ENCODE data around the gene SLC2A4RG. TPM values are rescaled to one million over a fixed set of nuclear protein-coding genes. Genes with fewer than 3 reads are reported as not detected.

SLC2A4RG gene
- total RNA-seq, 1 experiment from 2014 or later, result 18.6 TPM

GRCh38 chr20:63703471-63703975 lies 36.1 kb upstream of the SLC2A4RG start:
- Histone ChIP-seq H3K4me1 (ENCODE audit: low read length) (peaks cover 17% of the 10 kb centered on the region), H3K9me2 (replicated peaks; ENCODE audit: insufficient read depth, low read length) (no peaks in the 10 kb centered on the region), H3K4me2 (ENCODE audit: low read depth, low read length, poor library complexity, severe bottlenecking) (no peak overlapping the region), H3K36me3 (ENCODE audit: insufficient read depth, low read length) (peaks cover 14% of the 10 kb centered on the region), H3K9ac (ENCODE audit: low read length) (no peak overlapping the region), H3K9me3 (ENCODE audit: low read length) (no peaks in the 10 kb centered on the region), H3K4me3 (ENCODE audit: low read length) (no peak overlapping the region), H2AFZ (ENCODE audit: low read length) (no peak overlapping the region), H4K20me1 (ENCODE audit: insufficient read depth, low read depth, low read length) (peaks cover 11% of the 10 kb centered on the region; the same call in 1 of the 2 replicates), H3K27ac (ENCODE audit: low read length) (no peak overlapping the region), H3K79me2 (ENCODE audit: low read length) (peaks cover 27% of the 10 kb centered on the region), H3K27me3 (ENCODE audit: low read length) (no peaks in the 10 kb centered on the region)
- DNase-seq, result no peak

- Histone ChIP-seq H3K4me1 (ENCODE audit: low read length) (peaks cover 24% of the 10 kb centered on the region), H3K9me2 (replicated peaks; ENCODE audit: insufficient read depth, low read length) (no peaks in the 10 kb centered on the region), H3K4me3 (ENCODE audit: low read length) (no peak overlapping the region), H3K36me3 (ENCODE audit: insufficient read depth, low read length) (peaks cover 14% of the 10 kb centered on the region), H3K27ac (ENCODE audit: low read length) (no peak overlapping the region), H3K27me3 (ENCODE audit: low read length) (no peaks in the 10 kb centered on the region), H4K20me1 (ENCODE audit: insufficient read depth, low read depth, low read length) (peaks cover 13% of the 10 kb centered on the region; the same call in 1 of the 2 replicates), H3K9me3 (ENCODE audit: low read length) (no peaks in the 10 kb centered on the region), H3K79me2 (ENCODE audit: low read length) (peaks cover 34% of the 10 kb centered on the region), H3K9ac (ENCODE audit: low read length) (no peak overlapping the region), H2AFZ (ENCODE audit: low read length) (no peak overlapping the region), H3K4me2 (ENCODE audit: low read depth, low read length, poor library complexity, severe bottlenecking) (no peak overlapping the region)
- DNase-seq, result no peak
Observed at GRCh38 chr20:63703976-63704748, 35.4 kb upstream of the SLC2A4RG start.

DNA sequence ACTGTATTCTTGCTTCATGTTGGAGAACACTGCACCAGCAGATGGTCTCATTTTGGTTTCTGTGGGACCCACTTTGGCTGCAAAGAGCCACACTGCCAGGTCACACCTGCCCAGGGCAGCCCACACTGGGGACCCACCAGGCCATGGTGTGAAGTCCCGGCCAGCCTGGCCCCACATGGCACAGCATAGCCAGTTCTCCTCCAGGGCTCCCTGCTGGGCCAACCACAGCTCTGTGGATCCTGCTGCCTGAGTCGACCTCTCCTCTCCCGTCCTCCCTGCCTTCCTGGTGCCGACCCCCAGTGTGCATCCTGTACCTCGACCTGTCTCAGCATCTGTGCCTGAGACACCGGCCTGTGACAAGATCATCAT lies 34.8 kb upstream of the SLC2A4RG start:
- H3K27ac ChIP-seq (ENCODE audit: low read length), result no peak overlapping the region
- DNase-seq, result no peak
- peaks cover 14% of the 10 kb centered on the region for H3K36me3 ChIP-seq (ENCODE audit: insufficient read depth, low read length)
- peaks cover 38% of the 10 kb centered on the region for H3K79me2 ChIP-seq (ENCODE audit: low read length)
- no peak overlapping the region for H3K4me2 ChIP-seq (ENCODE audit: low read depth, low read length, poor library complexity, severe bottlenecking)
- H3K9ac ChIP-seq (ENCODE audit: low read length), result no peak overlapping the region
- no peak overlapping the region for H3K4me3 ChIP-seq (ENCODE audit: low read length)
- H4K20me1 ChIP-seq (ENCODE audit: insufficient read depth, low read depth, low read length), result peaks cover 13% of the 10 kb centered on the region; the same call in 1 of the 2 replicates
- no peaks in the 10 kb centered on the region for H3K9me3 ChIP-seq (ENCODE audit: low read length)
- H3K4me1 ChIP-seq (ENCODE audit: low read length), result peaks cover 25% of the 10 kb centered on the region
- no peak overlapping the region for H2AFZ ChIP-seq (ENCODE audit: low read length)
- H3K9me2 ChIP-seq (replicated peaks; ENCODE audit: insufficient read depth, low read length), result no peaks in the 10 kb centered on the region
- no peaks in the 10 kb centered on the region for H3K27me3 ChIP-seq (ENCODE audit: low read length)

DNA sequence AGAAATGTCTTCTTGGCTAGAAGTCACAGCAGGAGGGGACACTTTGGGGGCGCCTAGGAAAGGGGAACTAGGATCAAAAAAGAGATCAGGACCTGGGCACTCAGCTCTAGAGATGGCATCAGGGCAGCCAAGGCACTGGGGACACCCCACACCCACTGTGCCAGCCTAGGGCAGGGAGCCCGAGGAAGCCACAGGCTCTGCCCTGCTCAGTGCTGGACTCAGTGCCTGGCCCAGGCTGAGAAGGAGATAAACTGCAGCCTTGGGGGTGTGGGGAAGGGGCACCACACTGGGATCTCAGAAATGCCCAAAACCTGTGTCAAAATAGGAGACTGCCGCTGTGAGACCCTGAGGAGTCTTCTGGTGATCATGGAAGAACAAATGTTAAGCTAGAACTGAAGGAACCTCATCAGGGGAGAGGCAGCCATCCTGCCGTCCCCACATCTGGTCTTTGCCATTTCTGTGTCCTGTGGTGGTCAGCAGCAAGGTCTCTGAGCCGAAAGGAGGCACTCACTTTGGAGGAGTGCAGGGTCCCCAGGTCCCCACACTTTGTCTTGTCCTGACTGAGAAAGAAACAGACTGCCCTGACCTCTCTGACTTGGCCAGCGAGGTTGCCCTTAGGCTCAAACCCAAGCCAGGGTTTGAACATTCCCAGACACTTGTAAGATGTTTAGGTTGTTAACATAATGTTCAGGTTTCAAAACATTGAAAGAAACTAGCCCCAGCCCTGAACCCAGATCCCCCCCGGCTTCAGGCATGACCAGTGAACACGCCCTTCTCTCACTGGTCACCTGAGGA lies 34.1 kb upstream of the SLC2A4RG start:
- H4K20me1 ChIP-seq (ENCODE audit: insufficient read depth, low read depth, low read length), result peaks cover 13% of the 10 kb centered on the region; the same call in 1 of the 2 replicates
- H3K9me2 ChIP-seq (replicated peaks; ENCODE audit: insufficient read depth, low read length), result no peaks in the 10 kb centered on the region
- no peak overlapping the region for H3K4me2 ChIP-seq (ENCODE audit: low read depth, low read length, poor library complexity, severe bottlenecking)
- peak overlapping the region; percentile 97; the same call in 1 of the 2 replicates for H3K4me3 ChIP-seq (ENCODE audit: low read length)
- H3K4me1 ChIP-seq (ENCODE audit: low read length), result peaks cover 20% of the 10 kb centered on the region
- no peak overlapping the region for H2AFZ ChIP-seq (ENCODE audit: low read length)
- H3K79me2 ChIP-seq (ENCODE audit: low read length), result peaks cover 41% of the 10 kb centered on the region
- no peak for DNase-seq
- no peaks in the 10 kb centered on the region for H3K9me3 ChIP-seq (ENCODE audit: low read length)
- H3K27me3 ChIP-seq (ENCODE audit: low read length), result no peaks in the 10 kb centered on the region
- H3K36me3 ChIP-seq (ENCODE audit: insufficient read depth, low read length), result peaks cover 14% of the 10 kb centered on the region
- no peak overlapping the region for H3K9ac ChIP-seq (ENCODE audit: low read length)
- H3K27ac ChIP-seq (ENCODE audit: low read length), result no peak overlapping the region

DNA sequence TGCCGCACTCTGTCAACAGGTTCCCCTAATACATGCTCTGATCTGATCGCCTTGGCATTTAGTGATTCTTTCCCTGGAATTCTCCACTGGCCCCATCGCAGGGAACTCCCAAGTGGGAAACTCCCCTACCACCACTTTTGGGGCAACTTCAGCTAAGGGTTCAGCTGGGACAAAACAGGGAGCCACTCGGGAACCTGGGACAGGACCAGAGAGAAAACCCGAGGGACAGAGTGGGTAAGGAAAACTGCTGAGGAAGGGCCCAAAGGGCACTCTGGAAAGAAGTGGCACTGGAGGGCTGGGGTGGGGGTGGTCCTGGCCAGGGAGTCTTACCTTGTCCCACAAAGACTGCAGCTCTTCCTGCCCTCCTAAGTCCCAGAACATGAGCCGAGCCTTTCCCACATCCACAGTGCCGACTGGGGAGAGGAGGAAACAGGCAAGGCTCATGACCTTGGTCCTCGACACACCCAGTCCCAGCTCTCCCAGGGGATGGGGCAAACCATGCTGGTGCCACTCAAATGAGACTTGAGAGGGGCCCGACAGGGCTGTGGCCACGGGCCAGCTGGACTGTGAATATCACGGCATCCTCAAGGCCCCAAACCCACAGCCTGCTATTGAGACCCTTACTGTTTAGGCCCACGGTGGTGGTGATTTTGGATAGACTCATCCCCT lies 33.4 kb upstream of the SLC2A4RG start:
- H3K9me3 ChIP-seq (ENCODE audit: low read length), result no peaks in the 10 kb centered on the region
- peak overlapping the region; percentile 97 for H3K4me3 ChIP-seq (ENCODE audit: low read length)
- no peak overlapping the region for H3K27ac ChIP-seq (ENCODE audit: low read length)
- DNase-seq, result no peak
- no peaks in the 10 kb centered on the region for H3K27me3 ChIP-seq (ENCODE audit: low read length)
- H3K9me2 ChIP-seq (replicated peaks; ENCODE audit: insufficient read depth, low read length), result no peaks in the 10 kb centered on the region
- peaks cover 21% of the 10 kb centered on the region for H3K36me3 ChIP-seq (ENCODE audit: insufficient read depth, low read length)
- peaks cover 49% of the 10 kb centered on the region for H3K79me2 ChIP-seq (ENCODE audit: low read length)
- no peak overlapping the region for H2AFZ ChIP-seq (ENCODE audit: low read length)
- H3K9ac ChIP-seq (ENCODE audit: low read length), result peak overlapping the region; percentile 94
- peak overlapping the region; percentile 94 for H3K4me2 ChIP-seq (ENCODE audit: low read depth, low read length, poor library complexity, severe bottlenecking)
- H3K4me1 ChIP-seq (ENCODE audit: low read length), result peaks cover 20% of the 10 kb centered on the region
- H4K20me1 ChIP-seq (ENCODE audit: insufficient read depth, low read depth, low read length), result peaks cover 13% of the 10 kb centered on the region; the same call in 1 of the 2 replicates

DNA sequence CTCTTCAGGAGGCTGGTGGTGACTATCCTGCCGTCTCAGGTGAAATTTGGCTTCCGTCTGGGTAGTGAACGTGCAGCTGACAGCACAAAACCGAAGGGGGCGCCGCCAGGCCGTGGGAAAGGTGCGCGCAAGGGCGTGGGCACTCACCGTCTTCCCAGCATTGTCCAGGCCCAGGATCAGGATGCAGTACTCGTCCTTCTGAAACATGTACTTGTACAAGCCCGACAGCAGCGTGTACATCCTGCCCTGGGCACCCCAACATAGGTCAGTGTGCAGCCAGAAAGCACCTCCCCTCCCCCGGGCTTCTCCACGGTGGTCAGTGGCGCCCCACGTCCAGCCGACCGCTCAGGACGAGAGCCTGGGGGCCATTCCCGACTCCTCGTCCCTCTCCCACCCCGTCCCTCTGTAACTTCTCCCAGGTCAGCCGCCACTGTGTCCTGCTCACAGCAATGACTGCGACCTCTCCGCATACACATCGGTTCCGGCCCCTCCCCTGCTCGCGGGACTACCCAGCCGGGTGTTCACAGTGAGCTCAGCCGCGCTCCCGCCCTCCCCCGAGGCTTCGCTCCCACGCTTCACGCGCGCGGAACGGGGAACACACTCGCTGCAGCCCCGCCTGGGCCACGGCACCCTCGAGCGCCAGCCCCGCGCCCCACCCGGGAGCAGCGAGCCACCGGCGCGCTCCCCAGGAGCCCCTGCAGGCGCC lies 32.6 kb upstream of the SLC2A4RG start:
- peaks cover 57% of the 10 kb centered on the region for H3K79me2 ChIP-seq (ENCODE audit: low read length)
- H2AFZ ChIP-seq (ENCODE audit: low read length), result no peak overlapping the region
- DNase-seq, result peak; percentile 77
- no peaks in the 10 kb centered on the region for H3K9me3 ChIP-seq (ENCODE audit: low read length)
- peak overlapping the region; percentile 94 for H3K4me2 ChIP-seq (ENCODE audit: low read depth, low read length, poor library complexity, severe bottlenecking)
- no peaks in the 10 kb centered on the region for H3K9me2 ChIP-seq (replicated peaks; ENCODE audit: insufficient read depth, low read length)
- no peaks in the 10 kb centered on the region for H3K27me3 ChIP-seq (ENCODE audit: low read length)
- peaks cover 13% of the 10 kb centered on the region; the same call in 1 of the 2 replicates for H4K20me1 ChIP-seq (ENCODE audit: insufficient read depth, low read depth, low read length)
- H3K27ac ChIP-seq (ENCODE audit: low read length), result peak overlapping the region; percentile 7; the same call in 1 of the 2 replicates
- H3K36me3 ChIP-seq (ENCODE audit: insufficient read depth, low read length), result peaks cover 28% of the 10 kb centered on the region
- H3K9ac ChIP-seq (ENCODE audit: low read length), result peak overlapping the region; percentile 94
- H3K4me1 ChIP-seq (ENCODE audit: low read length), result peaks cover 20% of the 10 kb centered on the region
- peak overlapping the region; percentile 97 for H3K4me3 ChIP-seq (ENCODE audit: low read length)

DNA sequence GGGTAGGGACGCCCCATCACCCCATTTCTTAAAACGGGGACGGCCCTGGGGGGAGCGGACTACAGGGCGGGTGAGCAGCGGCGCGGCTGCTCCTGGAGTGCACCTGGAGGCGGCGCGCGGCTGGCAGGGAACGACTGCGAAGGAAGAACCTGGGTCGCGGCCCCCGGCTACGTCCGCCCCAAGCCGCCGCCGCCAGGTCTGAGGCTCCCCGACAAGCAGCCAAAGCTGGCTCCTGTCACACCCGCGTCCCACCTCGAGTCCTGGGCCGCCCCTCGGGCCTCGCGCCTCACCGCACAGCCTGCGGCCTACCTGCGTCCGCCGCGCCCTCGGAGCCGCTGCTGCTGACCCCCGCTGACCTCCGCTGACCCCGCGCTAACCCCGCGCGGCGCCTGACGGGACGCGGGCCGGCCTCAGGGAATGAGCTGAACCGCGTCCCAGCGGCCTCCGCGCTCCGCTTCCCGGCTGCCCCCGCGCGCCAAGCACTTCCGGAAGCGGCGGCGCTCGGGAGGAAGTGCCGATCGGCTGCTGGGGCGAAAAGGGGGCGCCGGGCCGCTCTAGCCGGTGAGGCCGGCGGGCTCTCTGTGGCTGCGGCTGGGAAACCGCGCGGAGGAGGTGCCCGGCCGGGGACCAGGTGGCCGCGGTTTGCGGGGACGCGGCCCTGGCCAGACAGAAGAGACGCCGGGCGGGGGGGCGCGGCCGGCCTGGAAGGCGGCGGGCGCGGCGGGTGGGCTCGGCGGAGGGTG lies 31.8 kb upstream of the SLC2A4RG start, which contains the start of the genes ARFRP1 and ZGPAT:
Gene ARFRP1 (minus strand): TSS at position 419 of the 743 bp plus-strand sequence. CDS start 885 bp downstream, outside the sequence.
Gene ZGPAT (plus strand): TSS at position 482 of the 743 bp plus-strand sequence. CDS start 542 bp downstream, outside the sequence.
- Histone ChIP-seq H3K4me2 (ENCODE audit: low read depth, low read length, poor library complexity, severe bottlenecking) (peak within 1 kb of the TSS; percentile 94), H3K9me2 (replicated peaks; ENCODE audit: insufficient read depth, low read length) (no peaks in the 10 kb centered on the region), H2AFZ (ENCODE audit: low read length) (no peak within 1 kb of the TSS), H3K4me3 (ENCODE audit: low read length) (peak within 1 kb of the TSS; percentile 97), H3K79me2 (ENCODE audit: low read length) (peaks cover 64% of the 10 kb centered on the region), H4K20me1 (ENCODE audit: insufficient read depth, low read depth, low read length) (peaks cover 13% of the 10 kb centered on the region; the same call in 1 of the 2 replicates), H3K9ac (ENCODE audit: low read length) (peak within 1 kb of the TSS; percentile 94), H3K9me3 (ENCODE audit: low read length) (no peaks in the 10 kb centered on the region), H3K4me1 (ENCODE audit: low read length) (peaks cover 20% of the 10 kb centered on the region), H3K27ac (ENCODE audit: low read length) (peak within 1 kb of the TSS; percentile 7; the same call in 1 of the 2 replicates), H3K36me3 (ENCODE audit: insufficient read depth, low read length) (peaks cover 36% of the 10 kb centered on the region), H3K27me3 (ENCODE audit: low read length) (no peaks in the 10 kb centered on the region)
- peak; percentile 94 for DNase-seq

Data from Karpas-422 (cell line).